ENCODE data around the gene EHBP1L1. TPM values are rescaled to one million over a fixed set of nuclear protein-coding genes. Genes with fewer than 3 reads are reported as not detected.
A peak's percentile ranks its signal among the peaks of the same experiment; 100 is the strongest.

EHBP1L1 gene
- total and polyA plus RNA-seq, 2 of the 13 experiments (the other 11 are each of a cell fraction or from before 2014, with no cell fraction given): 8.3 to 10.6 TPM

DNA sequence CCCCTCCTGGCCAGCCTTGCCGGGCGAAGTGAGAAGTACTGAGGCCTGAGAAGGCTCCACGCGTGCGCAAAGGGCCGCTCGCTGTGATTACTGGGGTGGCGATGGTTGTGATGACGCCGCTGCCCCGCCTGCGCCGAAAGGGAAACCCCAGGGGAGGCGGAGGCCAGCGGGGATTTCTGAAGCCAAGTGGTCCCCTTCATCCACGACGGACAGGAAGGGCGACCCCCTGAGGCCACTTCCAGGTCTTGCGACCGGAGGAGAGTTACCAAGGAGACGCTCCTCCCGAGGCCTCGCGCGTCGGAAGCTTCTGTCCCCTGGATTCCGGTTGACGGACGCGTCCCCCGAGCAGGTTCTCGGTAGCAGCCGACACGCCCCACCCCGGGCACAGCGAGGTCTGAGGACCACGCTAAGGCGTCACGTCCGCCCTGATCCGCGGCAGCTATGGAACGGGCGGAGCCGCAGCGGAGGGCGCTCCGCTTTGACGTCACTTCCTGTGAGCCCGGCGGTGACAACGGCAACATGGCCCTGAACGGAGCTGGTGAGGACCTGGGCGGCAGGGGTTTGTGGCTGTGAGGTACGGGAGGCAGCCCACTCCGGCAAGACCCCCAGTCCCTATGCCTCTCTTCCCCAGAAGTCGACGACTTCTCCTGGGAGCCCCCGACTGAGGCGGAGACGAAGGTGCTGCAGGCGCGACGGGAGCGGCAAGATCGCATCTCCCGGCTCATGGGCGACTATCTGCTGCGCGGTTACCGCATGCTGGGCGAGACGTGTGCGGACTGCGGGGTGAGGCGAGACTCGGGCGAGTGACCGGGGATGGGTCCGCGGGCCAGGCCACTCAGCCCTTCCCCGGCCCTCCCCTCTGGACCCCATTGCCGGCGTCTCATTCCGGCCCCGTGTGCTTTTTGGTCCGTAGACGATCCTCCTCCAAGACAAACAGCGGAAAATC lies 5.6 kb upstream of the EHBP1L1 start, which contains the start of gene ZNRD2 (continued):
- TF ChIP-seq, protein P1, sequence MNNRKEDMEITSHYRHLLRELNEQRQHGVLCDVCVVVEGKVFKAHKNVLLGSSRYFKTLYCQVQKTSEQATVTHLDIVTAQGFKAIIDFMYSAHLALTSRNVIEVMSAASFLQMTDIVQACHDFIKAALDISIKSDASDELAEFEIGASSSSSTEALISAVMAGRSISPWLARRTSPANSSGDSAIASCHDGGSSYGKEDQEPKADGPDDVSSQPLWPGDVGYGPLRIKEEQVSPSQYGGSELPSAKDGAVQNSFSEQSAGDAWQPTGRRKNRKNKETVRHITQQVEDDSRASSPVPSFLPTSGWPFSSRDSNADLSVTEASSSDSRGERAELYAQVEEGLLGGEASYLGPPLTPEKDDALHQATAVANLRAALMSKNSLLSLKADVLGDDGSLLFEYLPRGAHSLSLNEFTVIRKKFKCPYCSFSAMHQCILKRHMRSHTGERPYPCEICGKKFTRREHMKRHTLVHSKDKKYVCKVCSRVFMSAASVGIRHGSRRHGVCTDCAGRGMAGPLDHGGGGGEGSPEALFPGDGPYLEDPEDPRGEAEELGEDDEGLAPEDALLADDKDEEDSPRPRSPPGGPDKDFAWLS (CRISPR knock-in tag; IDR thresholded peaks at IDR 0.05; ENCODE audit: borderline replicate concordance): no peak
- TF ChIP-seq, protein P2, sequence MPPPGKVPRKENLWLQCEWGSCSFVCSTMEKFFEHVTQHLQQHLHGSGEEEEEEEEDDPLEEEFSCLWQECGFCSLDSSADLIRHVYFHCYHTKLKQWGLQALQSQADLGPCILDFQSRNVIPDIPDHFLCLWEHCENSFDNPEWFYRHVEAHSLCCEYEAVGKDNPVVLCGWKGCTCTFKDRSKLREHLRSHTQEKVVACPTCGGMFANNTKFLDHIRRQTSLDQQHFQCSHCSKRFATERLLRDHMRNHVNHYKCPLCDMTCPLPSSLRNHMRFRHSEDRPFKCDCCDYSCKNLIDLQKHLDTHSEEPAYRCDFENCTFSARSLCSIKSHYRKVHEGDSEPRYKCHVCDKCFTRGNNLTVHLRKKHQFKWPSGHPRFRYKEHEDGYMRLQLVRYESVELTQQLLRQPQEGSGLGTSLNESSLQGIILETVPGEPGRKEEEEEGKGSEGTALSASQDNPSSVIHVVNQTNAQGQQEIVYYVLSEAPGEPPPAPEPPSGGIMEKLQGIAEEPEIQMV (CRISPR knock-in tag; IDR thresholded peaks at IDR 0.05; ENCODE audit: low read depth): peak; percentile 84; the same call in 1 of the 2 replicates
- TF ChIP-seq GATA4 (IDR thresholded peaks at IDR 0.05; ENCODE audit: borderline replicate concordance, low read depth) (no peak), SSRP1 (CRISPR knock-in tag; IDR thresholded peaks at IDR 0.05) (no peak), WIZ (CRISPR knock-in tag; IDR thresholded peaks at IDR 0.05) (no peak), ZNF331 (CRISPR knock-in tag; IDR thresholded peaks at IDR 0.05) (peak; percentile 68), FOXA1 (IDR thresholded peaks at IDR 0.05) (no peak), FOXA1 (CRISPR knock-in tag; IDR thresholded peaks at IDR 0.05) (no peak), AKAP8 (CRISPR knock-in tag; IDR thresholded peaks at IDR 0.05) (peak; percentile 77; the same call in 1 of the 2 replicates), GLI4 (CRISPR knock-in tag; IDR thresholded peaks at IDR 0.05; ENCODE audit: borderline replicate concordance) (peak; percentile 78; the same call in 1 of the 2 replicates), MXI1 (IDR thresholded peaks at IDR 0.05; ENCODE audit: borderline replicate concordance, low read depth, low read length) (peak; percentile 93), ZNF24 (IDR thresholded peaks at IDR 0.05) (no peak), XRCC5 (optimal IDR thresholded peaks at IDR 0.05; ENCODE audit: low read length) (peak; percentile 84), HCFC1 (IDR thresholded peaks at IDR 0.05; ENCODE audit: low read depth, low read length) (peak; percentile 86), ZBTB42 (CRISPR knock-in tag; IDR thresholded peaks at IDR 0.05) (no peak; the same call in 1 of the 2 replicates), KLF16 (CRISPR knock-in tag; IDR thresholded peaks at IDR 0.05) (peak in 1 of 2 experiments; percentile 96; a peak in 2 of 4 replicates), KLF9 (CRISPR knock-in tag; IDR thresholded peaks at IDR 0.05; ENCODE audit: low read depth) (peak; percentile 94)
- TF ChIP-seq, protein P3, sequence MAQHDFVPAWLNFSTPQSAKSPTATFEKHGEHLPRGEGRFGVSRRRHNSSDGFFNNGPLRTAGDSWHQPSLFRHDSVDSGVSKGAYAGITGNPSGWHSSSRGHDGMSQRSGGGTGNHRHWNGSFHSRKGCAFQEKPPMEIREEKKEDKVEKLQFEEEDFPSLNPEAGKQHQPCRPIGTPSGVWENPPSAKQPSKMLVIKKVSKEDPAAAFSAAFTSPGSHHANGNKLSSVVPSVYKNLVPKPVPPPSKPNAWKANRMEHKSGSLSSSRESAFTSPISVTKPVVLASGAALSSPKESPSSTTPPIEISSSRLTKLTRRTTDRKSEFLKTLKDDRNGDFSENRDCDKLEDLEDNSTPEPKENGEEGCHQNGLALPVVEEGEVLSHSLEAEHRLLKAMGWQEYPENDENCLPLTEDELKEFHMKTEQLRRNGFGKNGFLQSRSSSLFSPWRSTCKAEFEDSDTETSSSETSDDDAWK (CRISPR knock-in tag; IDR thresholded peaks at IDR 0.05): no peak
- TF ChIP-seq, protein P4, sequence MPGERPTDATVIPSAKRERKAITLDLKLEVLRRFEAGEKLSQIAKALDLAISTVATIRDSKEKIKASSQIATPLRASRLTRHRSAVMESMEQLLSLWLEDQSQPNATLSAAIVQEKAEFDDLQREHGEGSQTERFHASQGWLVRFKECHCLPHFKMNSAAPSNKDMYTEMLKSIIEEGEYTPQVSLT (CRISPR knock-in tag; IDR thresholded peaks at IDR 0.05; ENCODE audit: borderline replicate concordance, low read depth): no peak; the same call in 1 of the 2 replicates
- TF ChIP-seq, protein P5, sequence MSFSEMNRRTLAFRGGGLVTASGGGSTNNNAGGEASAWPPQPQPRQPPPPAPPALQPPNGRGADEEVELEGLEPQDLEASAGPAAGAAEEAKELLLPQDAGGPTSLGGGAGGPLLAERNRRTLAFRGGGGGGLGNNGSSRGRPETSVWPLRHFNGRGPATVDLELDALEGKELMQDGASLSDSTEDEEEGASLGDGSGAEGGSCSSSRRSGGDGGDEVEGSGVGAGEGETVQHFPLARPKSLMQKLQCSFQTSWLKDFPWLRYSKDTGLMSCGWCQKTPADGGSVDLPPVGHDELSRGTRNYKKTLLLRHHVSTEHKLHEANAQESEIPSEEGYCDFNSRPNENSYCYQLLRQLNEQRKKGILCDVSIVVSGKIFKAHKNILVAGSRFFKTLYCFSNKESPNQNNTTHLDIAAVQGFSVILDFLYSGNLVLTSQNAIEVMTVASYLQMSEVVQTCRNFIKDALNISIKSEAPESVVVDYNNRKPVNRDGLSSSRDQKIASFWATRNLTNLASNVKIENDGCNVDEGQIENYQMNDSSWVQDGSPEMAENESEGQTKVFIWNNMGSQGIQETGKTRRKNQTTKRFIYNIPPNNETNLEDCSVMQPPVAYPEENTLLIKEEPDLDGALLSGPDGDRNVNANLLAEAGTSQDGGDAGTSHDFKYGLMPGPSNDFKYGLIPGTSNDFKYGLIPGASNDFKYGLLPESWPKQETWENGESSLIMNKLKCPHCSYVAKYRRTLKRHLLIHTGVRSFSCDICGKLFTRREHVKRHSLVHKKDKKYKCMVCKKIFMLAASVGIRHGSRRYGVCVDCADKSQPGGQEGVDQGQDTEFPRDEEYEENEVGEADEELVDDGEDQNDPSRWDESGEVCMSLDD (CRISPR knock-in tag; IDR thresholded peaks at IDR 0.05; ENCODE audit: borderline replicate concordance): no peak; the same call in 1 of the 2 replicates
- TF ChIP-seq, protein P6, sequence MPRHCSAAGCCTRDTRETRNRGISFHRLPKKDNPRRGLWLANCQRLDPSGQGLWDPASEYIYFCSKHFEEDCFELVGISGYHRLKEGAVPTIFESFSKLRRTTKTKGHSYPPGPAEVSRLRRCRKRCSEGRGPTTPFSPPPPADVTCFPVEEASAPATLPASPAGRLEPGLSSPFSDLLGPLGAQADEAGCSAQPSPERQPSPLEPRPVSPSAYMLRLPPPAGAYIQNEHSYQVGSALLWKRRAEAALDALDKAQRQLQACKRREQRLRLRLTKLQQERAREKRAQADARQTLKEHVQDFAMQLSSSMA (CRISPR knock-in tag; IDR thresholded peaks at IDR 0.05): peak; percentile 87; the same call in 1 of the 2 replicates

Measured in HepG2 (cell line).